IPS-20b (cell line): Measurements from ENCODE around the gene HDHD5.

Experiments used
- H3K27ac ChIP-seq: one replicate; pipeline ENCODE4 v1.5.1; 2013; ENCODE audit warnings: low read length
- H3K27me3 ChIP-seq: 2 replicates; pipeline ENCODE4 v1.6.1; 2013; ENCODE audit warnings: mild to moderate bottlenecking, low read length, inconsistent platforms; ENCODE audit not compliant: insufficient read depth
- H3K36me3 ChIP-seq: 2 replicates; pipeline ENCODE4 v1.6.1; 2013; ENCODE audit warnings: low read depth, mild to moderate bottlenecking, inconsistent platforms, low read length, moderate library complexity; ENCODE audit not compliant: insufficient read depth
- H3K4me1 ChIP-seq: 2 replicates; pipeline ENCODE4 v1.6.1; 2013; ENCODE audit warnings: mild to moderate bottlenecking, control low read depth, inconsistent platforms, low read length, moderate library complexity; ENCODE audit not compliant: insufficient read depth
- H3K4me3 ChIP-seq: 2 replicates; pipeline ENCODE4 v1.5.1; 2013; ENCODE audit warnings: mild to moderate bottlenecking, low read length, inconsistent platforms
- H3K9ac ChIP-seq: 2 replicates; pipeline ENCODE4 v1.6.1; 2013; ENCODE audit warnings: low read depth, mild to moderate bottlenecking, inconsistent platforms, low read length, moderate library complexity
- H3K9me3 ChIP-seq: 2 replicates; pipeline ENCODE4 v1.6.1; 2013; ENCODE audit warnings: mild to moderate bottlenecking, low read depth, low read length, inconsistent platforms; ENCODE audit not compliant: insufficient read depth

Gene HDHD5

DNA sequence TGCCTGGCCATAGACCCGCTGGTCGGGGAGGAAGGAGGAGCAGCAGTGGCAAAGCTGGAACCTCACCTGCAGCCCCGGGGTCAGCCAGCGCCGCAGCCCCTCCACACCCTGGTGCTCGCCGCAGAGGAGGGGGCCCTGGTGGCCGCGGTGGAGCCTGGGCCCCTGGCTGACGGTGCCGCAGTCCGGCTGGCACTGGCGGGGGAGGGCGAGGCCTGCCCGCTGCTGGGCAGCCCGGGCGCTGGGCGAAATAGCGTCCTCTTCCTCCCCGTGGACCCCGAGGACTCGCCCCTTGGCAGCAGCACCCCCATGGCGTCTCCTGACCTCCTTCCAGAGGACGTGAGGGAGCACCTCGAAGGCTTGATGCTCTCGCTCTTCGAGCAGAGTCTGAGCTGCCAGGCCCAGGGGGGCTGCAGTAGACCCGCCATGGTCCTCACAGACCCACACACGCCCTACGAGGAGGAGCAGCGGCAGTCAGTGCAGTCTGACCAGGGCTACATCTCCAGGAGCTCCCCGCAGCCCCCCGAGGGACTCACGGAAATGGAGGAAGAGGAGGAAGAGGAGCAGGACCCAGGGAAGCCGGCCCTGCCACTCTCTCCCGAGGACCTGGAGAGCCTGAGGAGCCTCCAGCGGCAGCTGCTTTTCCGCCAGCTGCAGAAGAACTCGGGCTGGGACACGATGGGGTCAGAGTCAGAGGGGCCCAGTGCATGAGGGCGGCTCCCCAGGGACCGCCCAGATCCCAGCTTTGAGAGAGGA lies 49.8 kb downstream of the HDHD5 start:
- Histone ChIP-seq H3K4me1 (no peaks in the 10 kb centered on the region), H3K27me3 (no peaks in the 10 kb centered on the region), H3K36me3 (no peaks in the 10 kb centered on the region)

GRCh38 chr22:17108256-17109112 lies 50.6 kb downstream of the HDHD5 start:
- no peaks in the 10 kb centered on the region for H3K4me1 ChIP-seq
- H3K36me3 ChIP-seq, result no peaks in the 10 kb centered on the region
- H3K9ac ChIP-seq, result no peak overlapping the region
- no peak overlapping the region for H3K4me3 ChIP-seq
- H3K9me3 ChIP-seq, result no peaks in the 10 kb centered on the region
- H3K27ac ChIP-seq, result no peak overlapping the region
- H3K27me3 ChIP-seq, result no peaks in the 10 kb centered on the region

More for the DNA sequence above, 49.8 kb downstream of the HDHD5 start:
- Histone ChIP-seq H3K9ac (no peak overlapping the region), H3K27ac (no peak overlapping the region), H3K4me3 (no peak overlapping the region), H3K9me3 (no peaks in the 10 kb centered on the region)

DNA sequence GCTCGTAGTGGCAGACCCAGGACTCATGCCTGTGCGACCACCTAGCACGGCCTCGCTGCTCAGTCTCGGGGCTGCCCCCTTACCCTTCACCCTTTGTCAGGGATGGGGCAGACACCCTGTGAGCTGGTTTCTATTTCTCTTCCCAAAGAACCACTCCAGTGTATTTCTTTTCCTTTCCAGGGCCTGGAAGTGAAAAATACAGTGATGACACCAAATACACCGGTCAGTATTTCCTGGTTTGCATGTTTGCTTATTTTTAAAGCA lies 51.6 kb downstream of the HDHD5 start:
- Histone ChIP-seq H3K9ac (no peak overlapping the region), H3K27me3 (no peaks in the 10 kb centered on the region), H3K36me3 (peaks cover 1% of the 10 kb centered on the region), H3K9me3 (no peaks in the 10 kb centered on the region), H3K4me3 (no peak overlapping the region), H3K4me1 (no peaks in the 10 kb centered on the region), H3K27ac (no peak overlapping the region)

DNA sequence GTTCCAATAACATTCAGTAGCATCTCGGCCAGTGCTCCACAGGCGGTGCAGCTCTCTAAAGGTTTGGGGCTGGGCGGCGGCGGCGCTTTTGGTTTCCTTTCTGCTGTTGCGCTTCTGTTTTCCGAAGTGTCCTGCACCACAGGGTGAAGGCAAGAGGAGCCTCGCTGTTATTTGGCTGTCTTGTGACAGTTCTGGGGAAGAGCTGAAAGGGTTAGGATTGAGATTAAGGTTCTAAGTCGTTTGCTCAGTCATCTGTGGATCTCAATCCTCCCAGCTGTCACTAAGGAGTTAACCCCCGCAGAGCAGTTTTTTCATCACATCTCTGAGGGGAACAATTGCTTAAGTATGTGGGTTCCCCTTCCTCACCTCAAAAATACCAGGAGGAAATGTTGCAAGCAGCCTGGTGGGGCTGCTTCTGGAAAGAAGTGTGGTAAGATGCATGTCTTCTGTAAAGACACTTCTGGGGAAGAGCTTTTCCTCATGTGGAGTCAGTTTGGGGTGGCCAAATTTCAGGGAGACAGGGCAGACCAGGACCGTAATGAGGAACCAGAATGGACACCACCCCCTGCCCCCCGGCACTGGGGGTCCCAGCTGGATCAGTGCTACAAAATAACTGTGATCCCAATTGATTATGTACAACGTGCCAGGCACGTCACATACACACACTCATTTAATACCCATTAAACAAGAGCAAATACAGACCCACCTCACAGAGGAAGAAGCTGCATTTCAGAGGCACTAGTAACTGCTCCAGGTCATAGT lies 52.1 kb downstream of the HDHD5 start:
- no peaks in the 10 kb centered on the region for H3K27me3 ChIP-seq
- H3K9ac ChIP-seq, result no peak overlapping the region
- H3K36me3 ChIP-seq, result peaks cover 5% of the 10 kb centered on the region
- H3K4me3 ChIP-seq, result no peak overlapping the region
- H3K4me1 ChIP-seq, result no peaks in the 10 kb centered on the region
- H3K27ac ChIP-seq, result no peak overlapping the region
- no peaks in the 10 kb centered on the region for H3K9me3 ChIP-seq

GRCh38 chr22:17106161-17106784 lies 52.8 kb downstream of the HDHD5 start:
- Histone ChIP-seq H3K36me3 (peaks cover 5% of the 10 kb centered on the region), H3K9me3 (no peaks in the 10 kb centered on the region), H3K4me3 (no peak overlapping the region), H3K27ac (no peak overlapping the region), H3K4me1 (no peaks in the 10 kb centered on the region), H3K9ac (no peak overlapping the region), H3K27me3 (no peaks in the 10 kb centered on the region)

GRCh38 chr22:17105143-17106129 lies 53.6 kb downstream of the HDHD5 start:
- Histone ChIP-seq H3K9ac (no peak overlapping the region), H3K4me3 (no peak overlapping the region)

GRCh38 chr22:17104336-17104935 lies 54.6 kb downstream of the HDHD5 start:
- H3K9ac ChIP-seq, result no peak overlapping the region
- H3K27me3 ChIP-seq, result no peaks in the 10 kb centered on the region
- H3K27ac ChIP-seq, result no peak overlapping the region
- H3K4me1 ChIP-seq, result no peaks in the 10 kb centered on the region
- H3K36me3 ChIP-seq, result peaks cover 10% of the 10 kb centered on the region
- no peaks in the 10 kb centered on the region for H3K9me3 ChIP-seq
- no peak overlapping the region for H3K4me3 ChIP-seq

More at GRCh38 chr22:17105143-17106129, 53.6 kb downstream of the HDHD5 start:
- no peak overlapping the region for H3K27ac ChIP-seq
- no peaks in the 10 kb centered on the region for H3K9me3 ChIP-seq
- no peaks in the 10 kb centered on the region for H3K4me1 ChIP-seq
- no peaks in the 10 kb centered on the region for H3K27me3 ChIP-seq
- peaks cover 6% of the 10 kb centered on the region for H3K36me3 ChIP-seq

GRCh38 chr22:17103351-17103750 lies 55.7 kb downstream of the HDHD5 start:
- no peak overlapping the region for H3K27ac ChIP-seq
- peaks cover 10% of the 10 kb centered on the region for H3K36me3 ChIP-seq

DNA sequence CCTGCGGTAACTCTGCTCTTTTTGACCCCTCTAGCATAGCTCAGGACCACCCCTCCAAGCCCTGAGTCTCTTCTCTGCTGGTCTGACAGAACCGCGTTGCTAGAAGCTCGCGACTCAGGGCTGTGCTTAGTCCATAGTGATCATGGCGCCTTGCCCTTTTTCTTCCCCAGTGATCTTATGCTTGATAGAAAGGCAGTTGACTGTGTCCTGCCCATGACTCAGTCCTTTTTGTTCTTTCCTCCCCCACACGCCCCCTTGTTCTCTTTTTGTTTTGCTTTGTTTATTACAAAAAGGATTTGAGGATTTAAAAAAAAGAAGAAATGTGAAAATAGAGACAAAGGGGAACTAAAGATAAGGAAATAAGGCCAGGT lies 56.8 kb downstream of the HDHD5 start:
- no peaks in the 10 kb centered on the region for H3K4me1 ChIP-seq
- no peak overlapping the region for H3K27ac ChIP-seq
- no peak overlapping the region for H3K4me3 ChIP-seq
- H3K9me3 ChIP-seq, result no peaks in the 10 kb centered on the region
- H3K9ac ChIP-seq, result no peak overlapping the region
- peaks cover 10% of the 10 kb centered on the region for H3K36me3 ChIP-seq
- no peaks in the 10 kb centered on the region for H3K27me3 ChIP-seq

More at GRCh38 chr22:17103351-17103750, 55.7 kb downstream of the HDHD5 start:
- H3K9me3 ChIP-seq, result no peaks in the 10 kb centered on the region
- no peak overlapping the region for H3K9ac ChIP-seq
- no peaks in the 10 kb centered on the region for H3K27me3 ChIP-seq
- no peaks in the 10 kb centered on the region for H3K4me1 ChIP-seq
- no peak overlapping the region for H3K4me3 ChIP-seq

DNA sequence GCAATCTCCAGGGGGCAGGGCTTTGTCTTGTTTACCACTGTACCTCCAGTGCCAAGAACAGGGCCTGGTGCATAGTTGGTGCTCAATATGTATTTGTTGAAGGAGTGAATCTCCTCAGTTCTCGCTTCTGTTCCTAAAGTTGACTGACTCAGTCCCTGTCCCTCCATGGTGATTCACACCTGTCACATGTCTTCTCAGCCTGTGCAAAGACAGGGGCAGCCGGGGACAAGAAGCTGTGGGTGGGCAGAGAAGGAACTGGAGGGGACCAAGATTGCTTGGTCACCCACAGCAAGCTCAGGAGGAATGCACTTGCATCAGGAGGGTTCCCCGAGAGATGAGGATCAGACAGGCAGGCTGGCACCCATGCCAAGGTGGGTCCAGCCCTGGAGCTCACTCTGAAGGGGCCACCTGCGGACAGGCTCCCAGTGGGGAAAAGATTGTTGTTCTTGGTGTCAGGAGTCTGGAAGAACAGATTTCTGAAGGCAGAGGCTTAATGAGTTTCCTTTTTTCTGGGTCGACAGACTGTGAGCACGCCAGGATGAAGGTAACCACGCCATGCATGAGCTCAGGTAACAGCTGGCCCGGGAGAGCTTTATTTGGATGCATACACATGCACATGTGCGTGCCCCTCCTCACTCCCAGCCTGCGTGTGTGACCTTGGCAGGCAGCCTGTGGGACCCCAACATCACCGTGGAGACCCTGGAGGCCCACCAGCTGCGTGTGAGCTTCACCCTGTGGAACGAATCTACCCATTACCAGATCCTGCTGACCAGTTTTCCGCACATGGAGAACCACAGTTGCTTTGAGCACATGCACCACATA lies 57.4 kb downstream of the HDHD5 start:
- Histone ChIP-seq H3K9ac (no peak overlapping the region), H3K27me3 (no peaks in the 10 kb centered on the region), H3K27ac (no peak overlapping the region), H3K4me3 (no peak overlapping the region), H3K4me1 (no peaks in the 10 kb centered on the region), H3K36me3 (peaks cover 10% of the 10 kb centered on the region), H3K9me3 (no peaks in the 10 kb centered on the region)
